Fibroblast of the aortic adventitia (primary cell): ENCODE data around the gene KRT31. TPM values are rescaled to one million over a fixed set of nuclear protein-coding genes. Genes with fewer than 3 reads are reported as not detected.
"Not testable (repeated sequence)": the region's sequence is repeated elsewhere in the genome, so short reads cannot be mapped to it uniquely, and the experiment has no call there.

Experiments
- DNase-seq: peaks from one replicate; pipeline ENCODE4 v3.0.0-alpha.2; 2010; ENCODE audit warnings: low read depth
- H3K4me3 ChIP-seq: 2 replicates; pipeline ENCODE4 v1.5.1; 2011; ENCODE audit warnings: low read depth, mild to moderate bottlenecking, control low read depth, low read length, moderate library complexity
- CTCF ChIP-seq: IDR thresholded peaks from 2 replicates; pipeline ENCODE4 v1.5.1; 2011; ENCODE audit warnings: mild to moderate bottlenecking, low read length, control low read depth, inconsistent platforms; ENCODE audit not compliant: insufficient read depth
- total RNA-seq: library from RNA; depleted of rRNA; stranded (reverse); fragments of >200 nt; gene quantifications from 2 replicates; pipeline ENCODE4 v1.2.3, GENCODE V29; 2012; ENCODE audit warnings: low replicate concordance

The KRT31 gene
- total RNA-seq, 1 donor: 0.09 TPM

- H3K4me3 ChIP-seq: no peak overlapping the region
- TF ChIP-seq CTCF: no peak
- no peak for DNase-seq
Observed at GRCh38 chr17:41347869-41348760, 49.3 kb downstream of the KRT31 start.

GRCh38 chr17:41346421-41346820, 51.0 kb downstream of the KRT31 start:
- DNase-seq: not testable (repeated sequence)

GRCh38 chr17:41345992-41346391, 51.4 kb downstream of the KRT31 start:
- H3K4me3 ChIP-seq: no peak overlapping the region
- TF ChIP-seq CTCF: no peak
- no peak for DNase-seq

More at GRCh38 chr17:41346421-41346820, 51.0 kb downstream of the KRT31 start:
- H3K4me3 ChIP-seq: not testable (repeated sequence)

Other genes starting within 250 kb of the KRT31 start
- not detected in 2 replicates for gene KRTAP4-5, start 247.8 kb downstream of the KRT31 start, total RNA-seq
- not detected in 2 replicates for gene KRTAP4-4, start 236.9 kb downstream of the KRT31 start, total RNA-seq
- gene KRTAP4-3, start 229.4 kb downstream of the KRT31 start, total RNA-seq: not detected in 2 replicates
- gene KRTAP4-2, start 219.4 kb downstream of the KRT31 start, total RNA-seq: not detected in 2 replicates
- gene KRTAP4-1, start 212.7 kb downstream of the KRT31 start, total RNA-seq: not detected in 2 replicates
- gene KRTAP9-1, start 207.7 kb downstream of the KRT31 start, total RNA-seq: not detected in 2 replicates
- gene KRTAP9-2, start 171.0 kb downstream of the KRT31 start, total RNA-seq: not detected in 2 replicates
- not detected in 2 replicates for gene KRTAP9-3, start 165.2 kb downstream of the KRT31 start, total RNA-seq
- gene KRTAP9-8, start 159.6 kb downstream of the KRT31 start, total RNA-seq: not detected in 2 replicates
- not detected in 2 replicates for gene KRTAP9-4, start 147.9 kb downstream of the KRT31 start, total RNA-seq
- not detected in 2 replicates for gene KRTAP9-9, start 142.2 kb downstream of the KRT31 start, total RNA-seq
- not detected in 2 replicates for gene KRTAP9-6, start 132.2 kb downstream of the KRT31 start, total RNA-seq
- gene KRTAP9-7, start 121.9 kb downstream of the KRT31 start, total RNA-seq: not detected in 2 replicates
- gene KRTAP29-1, start 94.8 kb downstream of the KRT31 start, total RNA-seq: not detected in 2 replicates
- not detected in 2 replicates for gene KRTAP16-1, start 88.3 kb downstream of the KRT31 start, total RNA-seq
- gene KRTAP17-1, start 81.9 kb downstream of the KRT31 start, total RNA-seq: not detected in 2 replicates
- not detected in 2 replicates for gene KRT33A, start 46.8 kb downstream of the KRT31 start, total RNA-seq
- gene KRT33B, start 27.8 kb downstream of the KRT31 start, total RNA-seq: not detected in 2 replicates
- gene KRT34, start 15.3 kb downstream of the KRT31 start, total RNA-seq: 0.45 TPM in 1 of 2 replicates, not detected in the other
- not detected in 2 replicates for gene KRT37, start 27.0 kb upstream of the KRT31 start, total RNA-seq
- gene KRT38, start 43.4 kb upstream of the KRT31 start, total RNA-seq: not detected in 2 replicates
- 0.09 TPM in 1 of 2 replicates, not detected in the other for gene KRT32, start 69.8 kb upstream of the KRT31 start, total RNA-seq
- not detected in 2 replicates for gene KRT35, start 83.5 kb upstream of the KRT31 start, total RNA-seq
- gene KRT36, start 92.3 kb upstream of the KRT31 start, total RNA-seq: not detected in 2 replicates
- not detected in 2 replicates for gene KRT13, start 108.0 kb upstream of the KRT31 start, total RNA-seq
- gene KRT15, start 121.3 kb upstream of the KRT31 start, total RNA-seq: 0.63 TPM in 1 of 2 replicates, not detected in the other
- 50.7 and 78.5 TPM in 2 replicates for gene KRT19, start 130.7 kb upstream of the KRT31 start, total RNA-seq
- not detected in 2 replicates for gene KRT9, start 174.5 kb upstream of the KRT31 start, total RNA-seq
- gene KRT14, start 189.3 kb upstream of the KRT31 start, total RNA-seq: 0.82 and 1.3 TPM in 2 replicates
- gene KRT16, start 215.2 kb upstream of the KRT31 start, total RNA-seq: 0.98 and 2.0 TPM in 2 replicates
- gene KRT17, start 227.0 kb upstream of the KRT31 start, total RNA-seq: 0.57 TPM in 1 of 2 replicates, not detected in the other